Measurements from ENCODE around the gene FAAH. TPM values are rescaled to one million over a fixed set of nuclear protein-coding genes. Genes with fewer than 3 reads are reported as not detected.

Gene FAAH
- total and polyA plus RNA-seq, 2 of the 13 experiments (the other 11 are each of a cell fraction or from before 2014, with no cell fraction given): 5.4 to 11.0 TPM

DNA sequence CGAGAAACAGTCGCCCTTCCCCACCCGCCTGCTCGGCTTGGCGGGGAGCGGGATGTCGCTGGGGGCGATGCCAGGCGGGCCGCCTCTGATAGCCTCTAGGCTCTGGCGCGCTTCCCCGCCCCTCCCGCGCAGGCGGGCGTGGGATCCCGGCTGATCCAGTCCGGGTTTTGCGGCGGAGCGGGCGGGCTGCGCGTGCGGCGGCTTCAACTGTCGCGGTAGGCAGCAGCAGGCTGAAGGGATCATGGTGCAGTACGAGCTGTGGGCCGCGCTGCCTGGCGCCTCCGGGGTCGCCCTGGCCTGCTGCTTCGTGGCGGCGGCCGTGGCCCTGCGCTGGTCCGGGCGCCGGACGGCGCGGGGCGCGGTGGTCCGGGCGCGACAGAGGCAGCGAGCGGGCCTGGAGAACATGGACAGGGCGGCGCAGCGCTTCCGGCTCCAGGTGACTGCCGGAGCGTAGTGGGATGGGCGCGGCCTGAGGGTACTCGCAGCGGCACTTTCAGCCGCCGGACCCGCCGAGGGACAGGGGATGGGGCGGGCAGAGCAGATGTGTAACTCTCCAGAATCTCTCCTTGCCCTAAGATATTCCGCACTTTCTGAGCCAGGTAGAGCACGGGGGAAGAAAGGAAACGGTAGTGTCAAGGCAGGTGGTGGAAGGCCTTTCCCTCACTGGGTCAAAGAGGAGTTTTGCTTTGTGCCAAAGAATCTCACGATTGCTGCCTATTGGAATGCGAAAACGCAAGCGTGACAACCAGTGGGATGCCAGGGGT is at the start of gene FAAH (continued):
- TF ChIP-seq, protein P1, sequence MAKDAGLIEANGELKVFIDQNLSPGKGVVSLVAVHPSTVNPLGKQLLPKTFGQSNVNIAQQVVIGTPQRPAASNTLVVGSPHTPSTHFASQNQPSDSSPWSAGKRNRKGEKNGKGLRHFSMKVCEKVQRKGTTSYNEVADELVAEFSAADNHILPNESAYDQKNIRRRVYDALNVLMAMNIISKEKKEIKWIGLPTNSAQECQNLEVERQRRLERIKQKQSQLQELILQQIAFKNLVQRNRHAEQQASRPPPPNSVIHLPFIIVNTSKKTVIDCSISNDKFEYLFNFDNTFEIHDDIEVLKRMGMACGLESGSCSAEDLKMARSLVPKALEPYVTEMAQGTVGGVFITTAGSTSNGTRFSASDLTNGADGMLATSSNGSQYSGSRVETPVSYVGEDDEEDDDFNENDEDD (CRISPR knock-in tag; IDR thresholded peaks at IDR 0.05; ENCODE audit: borderline replicate concordance): peak; percentile 99
- no peak for TF ChIP-seq ZNF225 (CRISPR knock-in tag; IDR thresholded peaks at IDR 0.05)
- no peak for TF ChIP-seq GATA4 (IDR thresholded peaks at IDR 0.05; ENCODE audit: borderline replicate concordance, low read depth)
- TF ChIP-seq POLR2A (IDR thresholded peaks at IDR 0.05; ENCODE audit: insufficient read depth in 1 of 2, low read depth in 2 of 2, low read length in 2 of 2): peak; percentile 49 to 62; a peak in 2 of 4 replicates
- TF ChIP-seq, protein P2, sequence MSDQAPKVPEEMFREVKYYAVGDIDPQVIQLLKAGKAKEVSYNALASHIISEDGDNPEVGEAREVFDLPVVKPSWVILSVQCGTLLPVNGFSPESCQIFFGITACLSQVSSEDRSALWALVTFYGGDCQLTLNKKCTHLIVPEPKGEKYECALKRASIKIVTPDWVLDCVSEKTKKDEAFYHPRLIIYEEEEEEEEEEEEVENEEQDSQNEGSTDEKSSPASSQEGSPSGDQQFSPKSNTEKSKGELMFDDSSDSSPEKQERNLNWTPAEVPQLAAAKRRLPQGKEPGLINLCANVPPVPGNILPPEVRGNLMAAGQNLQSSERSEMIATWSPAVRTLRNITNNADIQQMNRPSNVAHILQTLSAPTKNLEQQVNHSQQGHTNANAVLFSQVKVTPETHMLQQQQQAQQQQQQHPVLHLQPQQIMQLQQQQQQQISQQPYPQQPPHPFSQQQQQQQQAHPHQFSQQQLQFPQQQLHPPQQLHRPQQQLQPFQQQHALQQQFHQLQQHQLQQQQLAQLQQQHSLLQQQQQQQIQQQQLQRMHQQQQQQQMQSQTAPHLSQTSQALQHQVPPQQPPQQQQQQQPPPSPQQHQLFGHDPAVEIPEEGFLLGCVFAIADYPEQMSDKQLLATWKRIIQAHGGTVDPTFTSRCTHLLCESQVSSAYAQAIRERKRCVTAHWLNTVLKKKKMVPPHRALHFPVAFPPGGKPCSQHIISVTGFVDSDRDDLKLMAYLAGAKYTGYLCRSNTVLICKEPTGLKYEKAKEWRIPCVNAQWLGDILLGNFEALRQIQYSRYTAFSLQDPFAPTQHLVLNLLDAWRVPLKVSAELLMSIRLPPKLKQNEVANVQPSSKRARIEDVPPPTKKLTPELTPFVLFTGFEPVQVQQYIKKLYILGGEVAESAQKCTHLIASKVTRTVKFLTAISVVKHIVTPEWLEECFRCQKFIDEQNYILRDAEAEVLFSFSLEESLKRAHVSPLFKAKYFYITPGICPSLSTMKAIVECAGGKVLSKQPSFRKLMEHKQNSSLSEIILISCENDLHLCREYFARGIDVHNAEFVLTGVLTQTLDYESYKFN (CRISPR knock-in tag; conservative IDR thresholded peaks at IDR 0.05): no peak; the same call in 1 of the 2 replicates
- TF ChIP-seq, protein P3, sequence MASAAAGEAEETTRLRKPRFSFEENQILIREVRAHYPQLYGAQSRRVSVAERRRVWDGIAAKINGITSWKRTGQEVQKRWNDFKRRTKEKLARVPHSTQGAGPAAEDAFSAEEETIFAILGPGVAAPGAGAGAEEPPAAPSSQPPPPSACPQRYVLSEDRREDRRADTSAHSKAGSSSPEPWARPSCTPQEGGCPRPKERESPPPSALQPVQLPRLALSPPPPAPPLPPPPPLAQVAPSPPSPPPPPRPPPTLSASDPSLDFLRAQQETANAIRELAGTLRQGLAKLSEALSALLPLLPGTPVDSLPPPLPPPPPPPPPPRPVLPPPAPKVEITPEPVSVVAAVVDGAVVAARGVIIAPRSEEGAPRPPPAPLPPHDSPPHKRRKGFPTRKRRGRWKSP (CRISPR knock-in tag; IDR thresholded peaks at IDR 0.05): peak; percentile 77; the same call in 1 of the 2 replicates
- peak; percentile 59 for TF ChIP-seq POGZ (CRISPR knock-in tag; IDR thresholded peaks at IDR 0.05)
- peak; percentile 71; the same call in 1 of the 2 replicates for TF ChIP-seq NCOA1 (CRISPR knock-in tag; IDR thresholded peaks at IDR 0.05)
- no peak for TF ChIP-seq SIX4 (CRISPR knock-in tag; IDR thresholded peaks at IDR 0.05)
- no peak; the same call in 1 of the 2 replicates for TF ChIP-seq ZNF629 (CRISPR knock-in tag; conservative IDR thresholded peaks at IDR 0.05)
- TF ChIP-seq ZNF746 (CRISPR knock-in tag; IDR thresholded peaks at IDR 0.05): no peak; the same call in 1 of the 2 replicates
- TF ChIP-seq KDM6A (CRISPR knock-in tag; IDR thresholded peaks at IDR 0.05; ENCODE audit: low read depth): 0 out of 2 replicates have a peak, but pooled peaks have one; percentile 36
- TF ChIP-seq RFXANK (CRISPR knock-in tag; IDR thresholded peaks at IDR 0.05): no peak
- TF ChIP-seq, protein P4, sequence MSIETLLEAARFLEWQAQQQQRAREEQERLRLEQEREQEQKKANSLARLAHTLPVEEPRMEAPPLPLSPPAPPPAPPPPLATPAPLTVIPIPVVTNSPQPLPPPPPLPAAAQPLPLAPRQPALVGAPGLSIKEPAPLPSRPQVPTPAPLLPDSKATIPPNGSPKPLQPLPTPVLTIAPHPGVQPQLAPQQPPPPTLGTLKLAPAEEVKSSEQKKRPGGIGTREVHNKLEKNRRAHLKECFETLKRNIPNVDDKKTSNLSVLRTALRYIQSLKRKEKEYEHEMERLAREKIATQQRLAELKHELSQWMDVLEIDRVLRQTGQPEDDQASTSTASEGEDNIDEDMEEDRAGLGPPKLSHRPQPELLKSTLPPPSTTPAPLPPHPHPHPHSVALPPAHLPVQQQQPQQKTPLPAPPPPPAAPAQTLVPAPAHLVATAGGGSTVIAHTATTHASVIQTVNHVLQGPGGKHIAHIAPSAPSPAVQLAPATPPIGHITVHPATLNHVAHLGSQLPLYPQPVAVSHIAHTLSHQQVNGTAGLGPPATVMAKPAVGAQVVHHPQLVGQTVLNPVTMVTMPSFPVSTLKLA (IDR thresholded peaks at IDR 0.05): no peak
- 0 out of 2 replicates have a peak, but pooled peaks have one; percentile 35 for TF ChIP-seq GLI4 (CRISPR knock-in tag; IDR thresholded peaks at IDR 0.05; ENCODE audit: borderline replicate concordance)
- no peak for TF ChIP-seq FOXA1 (IDR thresholded peaks at IDR 0.05)
- TF ChIP-seq FOXA1 (CRISPR knock-in tag; IDR thresholded peaks at IDR 0.05): peak; percentile 40
- TF ChIP-seq KMT2B (CRISPR knock-in tag; IDR thresholded peaks at IDR 0.05): peak; percentile 70; the same call in 1 of the 2 replicates
- TF ChIP-seq ZSCAN29 (CRISPR knock-in tag; conservative IDR thresholded peaks at IDR 0.05): no peak
- TF ChIP-seq ZNF761 (CRISPR knock-in tag; conservative IDR thresholded peaks at IDR 0.05): 0 out of 2 replicates have a peak, but pooled peaks have one; percentile 28
- TF ChIP-seq HNRNPH1 (optimal IDR thresholded peaks at IDR 0.05; ENCODE audit: low read depth, low read length): no peak
- 0 out of 2 replicates have a peak, but pooled peaks have one; percentile 14 for TF ChIP-seq ZNF652 (CRISPR knock-in tag; IDR thresholded peaks at IDR 0.05; ENCODE audit: borderline replicate concordance, low read depth)
- peak; percentile 84; the same call in 1 of the 2 replicates for TF ChIP-seq ZNF674 (CRISPR knock-in tag; IDR thresholded peaks at IDR 0.05; ENCODE audit: low read depth)
- TF ChIP-seq ZNF83 (CRISPR knock-in tag; IDR thresholded peaks at IDR 0.05; ENCODE audit: borderline replicate concordance): 0 out of 2 replicates have a peak, but pooled peaks have one; percentile 20
- no peak for TF ChIP-seq MLLT10 (CRISPR knock-in tag; IDR thresholded peaks at IDR 0.05)
